Dorsolateral prefrontal cortex (tissue), 118 donors: ENCODE data around the gene EHD3. TPM values are rescaled to one million over a fixed set of nuclear protein-coding genes. Genes with fewer than 3 reads are reported as not detected.

ENCODE experiments used
- total RNA-seq, 120 experiments: library from RNA; stranded (reverse); gene quantifications; one replicate each; pipeline versions ENCODE4 v1.2.3 to v1.2.4, GENCODE V29; 2022

Gene EHD3
- total RNA-seq, 120 experiments from 2014 or later, result 35.8 to 122 (median 93.2) TPM

Other genes with a start within 250 kb of the EHD3 start
- gene GALNT14, start 95.7 kb upstream of the EHD3 start, total RNA-seq, result 10 to 100 TPM in 83 of 120 experiments, 1 to 10 TPM in 37; 4.0 to 20.3 (median 11.8) TPM
- gene CAPN14, start 16.6 kb upstream of the EHD3 start, total RNA-seq, result 1 to 10 TPM in 85 of 120 experiments, under 1 TPM in 35; 0.26 to 3.4 (median 1.3) TPM
- not detected for gene XDH, start 180.6 kb downstream of the EHD3 start, total RNA-seq